ENCODE results near the gene STPG1.

DNA sequence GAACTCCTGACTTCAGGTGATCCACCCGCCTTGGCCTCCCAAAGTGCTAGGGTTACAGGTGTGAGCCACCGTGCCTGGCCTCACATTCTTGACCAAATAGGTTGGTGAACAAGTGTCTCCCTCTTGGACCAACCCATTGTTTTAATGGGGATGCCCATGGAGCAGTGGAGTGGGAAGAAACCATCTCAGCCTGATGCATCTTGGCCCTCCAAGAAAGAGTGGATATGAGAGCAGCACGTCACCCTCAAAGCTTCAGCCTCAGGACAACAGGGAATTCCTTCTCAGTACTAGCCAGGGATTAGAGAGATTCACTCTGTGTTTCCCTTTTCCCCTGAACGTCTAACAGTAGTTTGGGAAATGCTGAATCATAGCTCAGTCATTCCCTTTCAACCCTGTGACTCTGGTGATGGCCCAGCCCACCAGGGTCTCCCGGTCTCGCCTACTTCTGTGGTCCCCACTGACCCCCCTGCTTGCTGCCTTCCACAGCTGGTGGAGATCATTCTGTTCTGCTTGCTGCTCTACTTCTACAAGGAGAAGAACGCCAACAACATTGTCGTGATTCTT lies 39.4 kb upstream of the STPG1 start:
- TF ChIP-seq, protein P1, sequence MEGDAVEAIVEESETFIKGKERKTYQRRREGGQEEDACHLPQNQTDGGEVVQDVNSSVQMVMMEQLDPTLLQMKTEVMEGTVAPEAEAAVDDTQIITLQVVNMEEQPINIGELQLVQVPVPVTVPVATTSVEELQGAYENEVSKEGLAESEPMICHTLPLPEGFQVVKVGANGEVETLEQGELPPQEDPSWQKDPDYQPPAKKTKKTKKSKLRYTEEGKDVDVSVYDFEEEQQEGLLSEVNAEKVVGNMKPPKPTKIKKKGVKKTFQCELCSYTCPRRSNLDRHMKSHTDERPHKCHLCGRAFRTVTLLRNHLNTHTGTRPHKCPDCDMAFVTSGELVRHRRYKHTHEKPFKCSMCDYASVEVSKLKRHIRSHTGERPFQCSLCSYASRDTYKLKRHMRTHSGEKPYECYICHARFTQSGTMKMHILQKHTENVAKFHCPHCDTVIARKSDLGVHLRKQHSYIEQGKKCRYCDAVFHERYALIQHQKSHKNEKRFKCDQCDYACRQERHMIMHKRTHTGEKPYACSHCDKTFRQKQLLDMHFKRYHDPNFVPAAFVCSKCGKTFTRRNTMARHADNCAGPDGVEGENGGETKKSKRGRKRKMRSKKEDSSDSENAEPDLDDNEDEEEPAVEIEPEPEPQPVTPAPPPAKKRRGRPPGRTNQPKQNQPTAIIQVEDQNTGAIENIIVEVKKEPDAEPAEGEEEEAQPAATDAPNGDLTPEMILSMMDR (IDR thresholded peaks at IDR 0.05) = no peak
- no peak for TF ChIP-seq TP53 (CRISPR knock-in tag; IDR thresholded peaks at IDR 0.05)
- TF ChIP-seq MAFK (IDR thresholded peaks at IDR 0.05; ENCODE audit: partially characterized antibody) = no peak

Data from A549 (cell line).